Upper lobe of right lung (tissue), 1 donor: ENCODE measurements around the gene PDLIM1. TPM values are rescaled to one million over a fixed set of nuclear protein-coding genes. Genes with fewer than 3 reads are reported as not detected.

Experiments
- ATAC-seq: fragments of 200-7000 bp; cut with Tn5 transposase; one replicate; pipeline ENCODE4 v1.9.1; 2020; ENCODE audit warnings: mild to moderate bottlenecking, moderate library complexity
- DNase-seq: peaks from one replicate; pipeline ENCODE4 v3.0.0-alpha.2; 2020
- H3K27ac ChIP-seq: fragments of 200-600 bp; one replicate; pipeline ENCODE4 v1.8.0; 2022
- H3K27me3 ChIP-seq: fragments of 200-600 bp; one replicate; pipeline ENCODE4 v1.8.0; 2022; ENCODE audit warnings: mild to moderate bottlenecking
- H3K36me3 ChIP-seq: fragments of 200-600 bp; one replicate; pipeline ENCODE4 v1.8.0; 2022
- H3K4me1 ChIP-seq: fragments of 200-600 bp; one replicate; pipeline ENCODE4 v1.8.0; 2022
- H3K4me3 ChIP-seq: fragments of 200-600 bp; one replicate; pipeline ENCODE4 v1.8.0; 2022; ENCODE audit warnings: mild to moderate bottlenecking
- H3K9me3 ChIP-seq: fragments of 200-600 bp; one replicate; pipeline ENCODE4 v1.8.0; 2022
- intact Hi-C: fragments of 100-400 bp; cut with DNase I; formaldehyde crosslinking; loops from one replicate; pipeline ENCODE4 v1.11.0; 2022
- total RNA-seq: library from RNA; stranded (reverse); fragmentation: NEBNext Ultra II Directional; extraction: Animal tissue kit (Norgen Biotek cat#: 25700); gene quantifications from one replicate; pipeline ENCODE4 v1.2.1, GENCODE V29; 2021
- TF ChIP-seq, protein P1 (sequence below): fragments of 200-600 bp; IDR thresholded peaks from one replicate; pipeline ENCODE4 v1.8.0; 2022; ENCODE audit warnings: antibody characterized with exemption
- donor health status: DM: no; HTN: yes; CAD: no; lungs with severe emphysema.

The PDLIM1 gene
- total RNA-seq, 1 donor from 2014 or later: 190 TPM

DNA sequence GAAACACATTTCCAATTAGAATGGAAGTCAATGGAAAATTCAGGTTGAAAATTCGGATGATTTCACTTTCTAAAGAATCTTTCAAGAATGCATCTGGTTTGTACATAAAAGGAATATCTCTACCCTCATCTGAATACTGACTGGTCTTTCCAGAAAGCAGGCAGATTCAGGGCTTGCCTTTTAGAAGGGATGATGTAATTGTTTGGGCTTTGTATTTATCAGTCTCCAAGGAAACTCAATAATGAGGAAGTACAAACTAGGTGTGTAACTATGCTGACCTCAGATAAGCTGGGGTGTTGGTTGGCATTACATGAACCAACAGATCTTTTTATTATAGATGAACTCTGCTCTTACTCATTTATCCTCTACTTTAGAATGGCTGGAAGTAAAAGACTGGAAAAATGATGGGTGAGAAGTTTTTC, 24.1 kb downstream of the PDLIM1 start:
- peak overlapping the region; percentile 81 for H3K27ac ChIP-seq
- intact Hi-C loops: no loop called here
- peaks cover 44% of the 10 kb centered on the region for H3K4me1 ChIP-seq
- TF ChIP-seq, protein P1, sequence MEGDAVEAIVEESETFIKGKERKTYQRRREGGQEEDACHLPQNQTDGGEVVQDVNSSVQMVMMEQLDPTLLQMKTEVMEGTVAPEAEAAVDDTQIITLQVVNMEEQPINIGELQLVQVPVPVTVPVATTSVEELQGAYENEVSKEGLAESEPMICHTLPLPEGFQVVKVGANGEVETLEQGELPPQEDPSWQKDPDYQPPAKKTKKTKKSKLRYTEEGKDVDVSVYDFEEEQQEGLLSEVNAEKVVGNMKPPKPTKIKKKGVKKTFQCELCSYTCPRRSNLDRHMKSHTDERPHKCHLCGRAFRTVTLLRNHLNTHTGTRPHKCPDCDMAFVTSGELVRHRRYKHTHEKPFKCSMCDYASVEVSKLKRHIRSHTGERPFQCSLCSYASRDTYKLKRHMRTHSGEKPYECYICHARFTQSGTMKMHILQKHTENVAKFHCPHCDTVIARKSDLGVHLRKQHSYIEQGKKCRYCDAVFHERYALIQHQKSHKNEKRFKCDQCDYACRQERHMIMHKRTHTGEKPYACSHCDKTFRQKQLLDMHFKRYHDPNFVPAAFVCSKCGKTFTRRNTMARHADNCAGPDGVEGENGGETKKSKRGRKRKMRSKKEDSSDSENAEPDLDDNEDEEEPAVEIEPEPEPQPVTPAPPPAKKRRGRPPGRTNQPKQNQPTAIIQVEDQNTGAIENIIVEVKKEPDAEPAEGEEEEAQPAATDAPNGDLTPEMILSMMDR: no peak
- ATAC-seq (peak; percentile 88), DNase-seq (no peak)
- no peaks in the 10 kb centered on the region for H3K9me3 ChIP-seq
- peaks cover 44% of the 10 kb centered on the region for H3K36me3 ChIP-seq
- no peak overlapping the region for H3K4me3 ChIP-seq
- H3K27me3 ChIP-seq: no peaks in the 10 kb centered on the region

DNA sequence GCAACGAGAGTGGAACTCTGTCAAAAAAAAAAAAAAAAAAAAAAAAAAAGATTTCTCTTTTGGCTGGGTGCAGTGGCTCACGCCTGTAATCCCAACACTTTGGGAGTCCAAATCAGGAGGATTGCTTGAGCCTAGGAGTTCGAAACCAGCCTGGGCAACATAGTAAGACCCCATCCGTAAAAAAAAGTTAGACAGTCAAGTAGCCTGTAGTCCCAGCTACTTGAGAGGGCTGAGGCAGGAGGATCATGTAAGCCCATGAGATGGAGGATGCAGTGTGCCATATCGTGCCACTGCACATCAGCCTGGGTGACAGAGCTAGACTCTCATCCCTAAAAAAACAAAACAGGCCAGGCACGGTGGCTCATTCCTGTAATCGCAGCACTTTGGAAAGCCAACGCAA, 25.2 kb downstream of the PDLIM1 start:
- Histone ChIP-seq H3K27ac (peak overlapping the region; percentile 11), H3K36me3 (peaks cover 38% of the 10 kb centered on the region), H3K9me3 (no peaks in the 10 kb centered on the region), H3K27me3 (no peaks in the 10 kb centered on the region), H3K4me3 (no peak overlapping the region), H3K4me1 (peaks cover 54% of the 10 kb centered on the region)
- no peak for DNase-seq
- intact Hi-C loops: no loop called here
- ATAC-seq: no peak
- TF ChIP-seq, protein P1: no peak

DNA sequence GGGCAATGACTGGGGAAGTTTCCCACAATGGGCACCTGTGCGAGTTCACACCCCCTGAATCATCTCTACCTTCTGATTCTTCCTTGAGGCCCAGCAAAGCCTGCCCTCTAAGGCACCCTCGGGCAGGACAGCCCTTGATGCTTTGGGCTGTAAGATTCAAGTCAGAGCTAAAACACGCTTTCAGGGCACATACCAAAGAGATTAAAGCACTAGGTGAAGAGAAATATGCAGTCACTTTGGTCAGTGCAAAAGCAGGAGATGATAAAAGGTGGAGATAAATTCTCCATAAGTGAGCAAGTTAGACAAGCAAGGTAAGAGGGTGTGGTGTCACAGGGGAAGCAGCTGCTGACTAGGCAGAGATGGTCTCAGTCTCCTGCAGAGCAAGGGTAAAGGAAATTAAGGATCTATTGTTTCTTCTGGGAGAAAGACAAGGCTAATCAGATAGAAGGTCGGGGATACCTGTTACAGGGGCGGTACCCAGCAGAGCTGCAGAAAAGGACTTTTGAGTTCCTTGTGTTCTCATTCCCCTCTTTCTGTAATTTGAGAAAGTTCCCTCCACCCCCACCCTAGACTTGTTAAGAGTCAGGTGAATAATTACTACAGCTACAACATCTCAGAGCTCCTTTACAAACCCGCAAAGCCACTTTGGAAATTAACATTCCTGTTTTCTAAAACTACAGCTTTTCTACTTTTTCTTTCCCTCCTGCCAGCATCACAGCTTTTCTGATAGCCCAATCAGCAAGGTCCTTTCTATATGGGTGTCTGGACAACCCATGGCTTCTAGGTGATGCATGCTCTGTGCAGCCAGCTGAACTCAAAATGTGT, 26.4 kb downstream of the PDLIM1 start:
- Histone ChIP-seq H3K36me3 (peaks cover 31% of the 10 kb centered on the region), H3K27me3 (no peaks in the 10 kb centered on the region), H3K9me3 (no peaks in the 10 kb centered on the region), H3K4me1 (peaks cover 52% of the 10 kb centered on the region), H3K27ac (peak overlapping the region; percentile 59), H3K4me3 (no peak overlapping the region)
- intact Hi-C loops: no loop called here
- TF ChIP-seq, protein P1: no peak
- ATAC-seq (peak; percentile 3), DNase-seq (no peak)

DNA sequence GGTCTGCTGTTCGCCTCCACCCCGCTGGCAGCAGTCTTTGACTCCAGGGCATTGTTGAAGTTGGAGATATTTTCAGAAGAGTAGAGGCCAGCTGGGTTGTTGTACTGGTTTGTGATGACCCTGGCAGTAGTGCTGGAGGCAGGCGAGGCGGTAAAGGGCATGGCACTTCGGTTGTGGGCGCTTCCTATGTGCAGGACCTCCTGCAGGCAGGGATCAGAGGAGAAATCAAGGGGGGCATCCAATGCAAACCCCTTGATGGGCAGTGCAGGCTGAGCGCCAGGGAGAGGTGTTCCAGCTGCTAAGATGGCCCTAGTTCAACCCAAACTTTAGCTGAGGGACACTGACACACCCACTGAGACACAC, 27.0 kb downstream of the PDLIM1 start:
- H3K4me3 ChIP-seq: no peak overlapping the region
- DNase-seq (no peak), ATAC-seq (no peak)
- H3K4me1 ChIP-seq: peaks cover 52% of the 10 kb centered on the region
- TF ChIP-seq, protein P1: no peak
- intact Hi-C loops: no loop called here
- H3K9me3 ChIP-seq: no peaks in the 10 kb centered on the region
- H3K27ac ChIP-seq: peak overlapping the region; percentile 59
- no peaks in the 10 kb centered on the region for H3K27me3 ChIP-seq
- H3K36me3 ChIP-seq: peaks cover 33% of the 10 kb centered on the region

DNA sequence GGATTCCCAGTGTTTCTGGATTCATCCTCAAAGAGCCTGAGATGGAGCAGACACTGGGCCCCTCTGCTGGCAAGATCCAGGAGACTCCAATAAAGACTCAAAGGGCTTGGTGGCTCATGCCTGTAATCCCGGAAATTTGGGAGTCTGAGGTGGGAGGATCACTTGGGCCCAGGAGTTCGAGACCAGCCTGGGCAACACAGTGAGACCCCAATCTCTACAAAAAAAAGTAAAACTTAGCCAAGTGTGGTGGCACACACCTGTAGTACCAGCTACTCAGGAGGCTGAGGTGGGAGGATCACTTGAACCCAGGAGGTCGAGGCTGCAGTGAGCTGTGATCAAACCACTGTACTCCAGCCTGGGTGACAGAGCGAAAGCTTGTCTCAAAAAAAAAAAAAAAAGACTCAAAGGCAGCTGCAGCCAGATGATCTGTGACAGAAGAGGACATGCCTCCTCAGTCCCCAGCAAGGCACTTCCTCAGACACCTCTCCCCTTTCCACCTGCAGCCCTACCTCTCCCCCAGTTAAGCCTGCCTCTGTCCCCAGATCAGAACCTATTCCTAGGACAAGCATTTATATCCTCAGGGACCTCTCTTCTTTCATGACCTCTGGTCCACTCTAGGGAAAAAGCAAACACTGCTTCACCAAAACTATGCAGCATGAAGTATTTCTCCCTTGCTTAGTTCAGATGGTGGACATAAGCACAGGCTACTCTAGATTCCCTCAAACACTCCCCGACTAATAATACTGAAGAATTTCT, 27.9 kb downstream of the PDLIM1 start:
- H3K27ac ChIP-seq: no peak overlapping the region
- ATAC-seq (peak; percentile 59), DNase-seq (no peak)
- H3K36me3 ChIP-seq: peaks cover 34% of the 10 kb centered on the region
- H3K27me3 ChIP-seq: no peaks in the 10 kb centered on the region
- no peak overlapping the region for H3K4me3 ChIP-seq
- TF ChIP-seq, protein P1: no peak
- H3K9me3 ChIP-seq: no peaks in the 10 kb centered on the region
- H3K4me1 ChIP-seq: peaks cover 43% of the 10 kb centered on the region
- intact Hi-C loops: no loop called here
